GM23338 (cell line): Measurements from ENCODE around the gene RGP1. TPM values are rescaled to one million over a fixed set of nuclear protein-coding genes. Genes with fewer than 3 reads are reported as not detected.

Experiments used
- ATAC-seq: fragments of 200-7000 bp; cut with Tn5 transposase; 3 replicates; pipeline ENCODE4 v1.9.1; 2020
- DNase-seq: peaks from one replicate; pipeline ENCODE4 v3.0.0-alpha.2; 2015; ENCODE audit warnings: low spot score
- H2AFZ ChIP-seq: fragments of 200-600 bp; sonication (generic); 2 replicates; pipeline ENCODE4 v1.8.0; 2016; ENCODE audit warnings: antibody characterized with exemption, mild to moderate bottlenecking, moderate library complexity
- H3F3A ChIP-seq: fragments of 200-600 bp; sonication (generic); replicated peaks from 2 replicates; pipeline ENCODE4 v1.8.0; 2017; ENCODE audit warnings: antibody characterized with exemption, mixed run types, low read depth
- H3K27ac ChIP-seq: fragments of 200-600 bp; sonication (generic); 2 replicates; pipeline ENCODE4 v1.6.1; 2016; ENCODE audit warnings: low read depth
- H3K27me3 ChIP-seq: fragments of 200-600 bp; sonication (generic); 2 replicates; pipeline ENCODE4 v1.8.0; 2016; ENCODE audit warnings: mild to moderate bottlenecking, mixed run types, moderate library complexity; ENCODE audit not compliant: insufficient read depth
- H3K36me3 ChIP-seq: fragments of 200-600 bp; sonication (generic); 2 replicates; pipeline ENCODE4 v1.8.0; 2016; ENCODE audit warnings: mild to moderate bottlenecking; ENCODE audit not compliant: insufficient read depth
- H3K4me1 ChIP-seq: fragments of 200-600 bp; sonication (generic); 2 replicates; pipeline ENCODE4 v1.8.0; 2016; ENCODE audit warnings: mild to moderate bottlenecking, moderate library complexity; ENCODE audit not compliant: insufficient read depth
- H3K4me2 ChIP-seq: fragments of 200-600 bp; sonication (generic); 2 replicates; pipeline ENCODE4 v1.7.1; 2017; ENCODE audit warnings: mixed run types
- H3K4me3 ChIP-seq: fragments of 200-600 bp; sonication (generic); 2 replicates; pipeline ENCODE4 v1.6.1; 2016; ENCODE audit warnings: mixed run types
- H3K79me2 ChIP-seq: fragments of 200-600 bp; sonication (generic); replicated peaks from 2 replicates; pipeline ENCODE4 v1.8.0; 2017; ENCODE audit warnings: mild to moderate bottlenecking; ENCODE audit not compliant: insufficient read depth
- H3K9me2 ChIP-seq: fragments of 200-600 bp; sonication (generic); 2 replicates; pipeline ENCODE4 v1.8.0; 2017; ENCODE audit not compliant: insufficient read depth
- H4K20me1 ChIP-seq: fragments of 200-600 bp; sonication (generic); replicated peaks from 2 replicates; pipeline ENCODE4 v1.8.0; 2017; ENCODE audit warnings: mild to moderate bottlenecking; ENCODE audit not compliant: insufficient read depth
- H3K27ac Mint-ChIP-seq: 2 replicates; pipeline ENCODE4 v1.8.0; 2020; ENCODE audit warnings: inconsistent platforms, mild to moderate bottlenecking, moderate library complexity, mixed read lengths
- H3K27me3 Mint-ChIP-seq: 3 replicates; pipeline ENCODE4 v1.8.0; 2022; ENCODE audit warnings: low read depth, mild to moderate bottlenecking, moderate library complexity, mixed read lengths, inconsistent platforms; ENCODE audit not compliant: insufficient read depth, poor library complexity
- H3K36me3 Mint-ChIP-seq: 3 replicates; pipeline ENCODE4 v1.8.0; 2021; ENCODE audit warnings: low read depth, mild to moderate bottlenecking, inconsistent platforms, moderate library complexity, mixed read lengths
- H3K4me1 Mint-ChIP-seq: 3 replicates; pipeline ENCODE4 v1.8.0; 2020; ENCODE audit warnings: mild to moderate bottlenecking, inconsistent platforms, mixed read lengths
- H3K4me3 Mint-ChIP-seq: 3 replicates; pipeline ENCODE4 v1.8.0; 2021; ENCODE audit warnings: moderate library complexity, mild to moderate bottlenecking, inconsistent platforms, mixed read lengths
- H3K9me3 Mint-ChIP-seq: 3 replicates; pipeline ENCODE4 v1.8.0; 2020; ENCODE audit warnings: moderate library complexity, mild to moderate bottlenecking, inconsistent platforms, mixed read lengths
- EZH2phosphoT487 ChIP-seq: fragments of 200-600 bp; sonication (generic); IDR thresholded peaks from one replicate; pipeline ENCODE4 v1.8.1; 2018; ENCODE audit warnings: antibody characterized with exemption; ENCODE audit not compliant: unreplicated experiment
- NANOG ChIP-seq: IDR thresholded peaks from 2 replicates; pipeline ENCODE4 v1.6.1; 2016; ENCODE audit warnings: antibody characterized with exemption, borderline replicate concordance
- polyA plus RNA-seq: library from polyadenylated mRNA; unstranded; fragments of >200 nt; fragmentation: Nextera tagmentation; extraction: Ambion mirVana; gene quantifications from 2 replicates; pipeline ENCODE4 v1.2.1, GENCODE V29; 2016
- total RNA-seq: library from RNA; depleted of rRNA; stranded (reverse); fragments of >200 nt; shearing (Covaris generic); gene quantifications from 2 replicates; pipeline ENCODE4 v1.2.3, GENCODE V29; 2014
- TF ChIP-seq, protein P1 (sequence below): fragments of 250-450 bp; sonication (Bioruptor Pico); IDR thresholded peaks from 2 replicates; pipeline ENCODE4 v1.5.0; 2020; ENCODE audit warnings: mild to moderate bottlenecking, moderate library complexity
- TF ChIP-seq, protein P2 (sequence below): IDR thresholded peaks from one replicate; pipeline ENCODE4 v1.6.1; 2018; ENCODE audit warnings: antibody characterized with exemption; ENCODE audit not compliant: unreplicated experiment
- TF ChIP-seq, protein P3 (sequence below): IDR thresholded peaks from 2 replicates; pipeline ENCODE4 v1.6.1; 2016; ENCODE audit warnings: antibody characterized with exemption

RGP1 gene
- total and polyA plus RNA-seq, 2 experiments from 2014 or later = 2.8 to 16.0 TPM

DNA sequence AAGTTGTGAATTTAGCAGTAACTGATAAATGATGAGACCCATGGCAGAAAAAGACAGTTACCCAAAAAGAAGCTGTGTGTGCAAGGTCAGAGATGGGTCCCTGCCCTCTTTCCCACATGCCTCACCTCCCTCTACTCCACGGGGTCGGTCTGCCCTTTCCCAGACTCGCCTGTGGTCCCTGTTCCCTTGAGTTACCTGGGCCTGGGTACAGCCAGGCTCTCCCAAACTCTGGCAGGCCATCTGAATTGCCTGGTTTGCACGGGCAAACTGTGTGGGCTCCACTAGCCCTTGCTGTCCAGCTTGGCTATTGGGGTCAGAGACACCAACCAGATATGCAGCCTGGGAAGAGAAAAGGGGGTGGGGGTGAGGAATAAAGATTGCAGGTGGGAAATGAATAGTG is 40.9 kb upstream of the RGP1 start:
- no peak overlapping the region for H3K27ac Mint-ChIP-seq
- no peak for ATAC-seq
- TF ChIP-seq, protein P1, sequence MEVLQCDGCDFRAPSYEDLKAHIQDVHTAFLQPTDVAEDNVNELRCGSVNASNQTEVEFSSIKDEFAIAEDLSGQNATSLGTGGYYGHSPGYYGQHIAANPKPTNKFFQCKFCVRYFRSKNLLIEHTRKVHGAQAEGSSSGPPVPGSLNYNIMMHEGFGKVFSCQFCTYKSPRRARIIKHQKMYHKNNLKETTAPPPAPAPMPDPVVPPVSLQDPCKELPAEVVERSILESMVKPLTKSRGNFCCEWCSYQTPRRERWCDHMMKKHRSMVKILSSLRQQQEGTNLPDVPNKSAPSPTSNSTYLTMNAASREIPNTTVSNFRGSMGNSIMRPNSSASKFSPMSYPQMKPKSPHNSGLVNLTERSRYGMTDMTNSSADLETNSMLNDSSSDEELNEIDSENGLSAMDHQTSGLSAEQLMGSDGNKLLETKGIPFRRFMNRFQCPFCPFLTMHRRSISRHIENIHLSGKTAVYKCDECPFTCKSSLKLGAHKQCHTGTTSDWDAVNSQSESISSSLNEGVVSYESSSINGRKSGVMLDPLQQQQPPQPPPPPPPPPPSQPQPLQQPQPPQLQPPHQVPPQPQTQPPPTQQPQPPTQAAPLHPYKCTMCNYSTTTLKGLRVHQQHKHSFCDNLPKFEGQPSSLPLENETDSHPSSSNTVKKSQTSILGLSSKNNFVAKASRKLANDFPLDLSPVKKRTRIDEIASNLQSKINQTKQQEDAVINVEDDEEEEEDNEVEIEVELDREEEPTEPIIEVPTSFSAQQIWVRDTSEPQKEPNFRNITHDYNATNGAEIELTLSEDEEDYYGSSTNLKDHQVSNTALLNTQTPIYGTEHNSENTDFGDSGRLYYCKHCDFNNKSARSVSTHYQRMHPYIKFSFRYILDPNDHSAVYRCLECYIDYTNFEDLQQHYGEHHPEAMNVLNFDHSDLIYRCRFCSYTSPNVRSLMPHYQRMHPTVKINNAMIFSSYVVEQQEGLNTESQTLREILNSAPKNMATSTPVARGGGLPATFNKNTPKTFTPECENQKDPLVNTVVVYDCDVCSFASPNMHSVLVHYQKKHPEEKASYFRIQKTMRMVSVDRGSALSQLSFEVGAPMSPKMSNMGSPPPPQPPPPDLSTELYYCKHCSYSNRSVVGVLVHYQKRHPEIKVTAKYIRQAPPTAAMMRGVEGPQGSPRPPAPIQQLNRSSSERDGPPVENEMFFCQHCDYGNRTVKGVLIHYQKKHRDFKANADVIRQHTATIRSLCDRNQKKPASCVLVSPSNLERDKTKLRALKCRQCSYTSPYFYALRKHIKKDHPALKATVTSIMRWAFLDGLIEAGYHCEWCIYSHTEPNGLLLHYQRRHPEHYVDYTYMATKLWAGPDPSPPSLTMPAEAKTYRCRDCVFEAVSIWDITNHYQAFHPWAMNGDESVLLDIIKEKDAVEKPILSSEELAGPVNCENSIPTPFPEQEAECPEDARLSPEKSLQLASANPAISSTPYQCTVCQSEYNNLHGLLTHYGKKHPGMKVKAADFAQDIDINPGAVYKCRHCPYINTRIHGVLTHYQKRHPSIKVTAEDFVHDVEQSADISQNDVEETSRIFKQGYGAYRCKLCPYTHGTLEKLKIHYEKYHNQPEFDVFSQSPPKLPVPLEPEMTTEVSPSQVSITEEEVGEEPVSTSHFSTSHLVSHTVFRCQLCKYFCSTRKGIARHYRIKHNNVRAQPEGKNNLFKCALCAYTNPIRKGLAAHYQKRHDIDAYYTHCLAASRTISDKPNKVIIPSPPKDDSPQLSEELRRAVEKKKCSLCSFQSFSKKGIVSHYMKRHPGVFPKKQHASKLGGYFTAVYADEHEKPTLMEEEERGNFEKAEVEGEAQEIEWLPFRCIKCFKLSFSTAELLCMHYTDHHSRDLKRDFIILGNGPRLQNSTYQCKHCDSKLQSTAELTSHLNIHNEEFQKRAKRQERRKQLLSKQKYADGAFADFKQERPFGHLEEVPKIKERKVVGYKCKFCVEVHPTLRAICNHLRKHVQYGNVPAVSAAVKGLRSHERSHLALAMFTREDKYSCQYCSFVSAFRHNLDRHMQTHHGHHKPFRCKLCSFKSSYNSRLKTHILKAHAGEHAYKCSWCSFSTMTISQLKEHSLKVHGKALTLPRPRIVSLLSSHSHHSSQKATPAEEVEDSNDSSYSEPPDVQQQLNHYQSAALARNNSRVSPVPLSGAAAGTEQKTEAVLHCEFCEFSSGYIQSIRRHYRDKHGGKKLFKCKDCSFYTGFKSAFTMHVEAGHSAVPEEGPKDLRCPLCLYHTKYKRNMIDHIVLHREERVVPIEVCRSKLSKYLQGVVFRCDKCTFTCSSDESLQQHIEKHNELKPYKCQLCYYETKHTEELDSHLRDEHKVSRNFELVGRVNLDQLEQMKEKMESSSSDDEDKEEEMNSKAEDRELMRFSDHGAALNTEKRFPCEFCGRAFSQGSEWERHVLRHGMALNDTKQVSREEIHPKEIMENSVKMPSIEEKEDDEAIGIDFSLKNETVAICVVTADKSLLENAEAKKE (CRISPR knock-in tag) = no peak
- TF ChIP-seq, protein P2, sequence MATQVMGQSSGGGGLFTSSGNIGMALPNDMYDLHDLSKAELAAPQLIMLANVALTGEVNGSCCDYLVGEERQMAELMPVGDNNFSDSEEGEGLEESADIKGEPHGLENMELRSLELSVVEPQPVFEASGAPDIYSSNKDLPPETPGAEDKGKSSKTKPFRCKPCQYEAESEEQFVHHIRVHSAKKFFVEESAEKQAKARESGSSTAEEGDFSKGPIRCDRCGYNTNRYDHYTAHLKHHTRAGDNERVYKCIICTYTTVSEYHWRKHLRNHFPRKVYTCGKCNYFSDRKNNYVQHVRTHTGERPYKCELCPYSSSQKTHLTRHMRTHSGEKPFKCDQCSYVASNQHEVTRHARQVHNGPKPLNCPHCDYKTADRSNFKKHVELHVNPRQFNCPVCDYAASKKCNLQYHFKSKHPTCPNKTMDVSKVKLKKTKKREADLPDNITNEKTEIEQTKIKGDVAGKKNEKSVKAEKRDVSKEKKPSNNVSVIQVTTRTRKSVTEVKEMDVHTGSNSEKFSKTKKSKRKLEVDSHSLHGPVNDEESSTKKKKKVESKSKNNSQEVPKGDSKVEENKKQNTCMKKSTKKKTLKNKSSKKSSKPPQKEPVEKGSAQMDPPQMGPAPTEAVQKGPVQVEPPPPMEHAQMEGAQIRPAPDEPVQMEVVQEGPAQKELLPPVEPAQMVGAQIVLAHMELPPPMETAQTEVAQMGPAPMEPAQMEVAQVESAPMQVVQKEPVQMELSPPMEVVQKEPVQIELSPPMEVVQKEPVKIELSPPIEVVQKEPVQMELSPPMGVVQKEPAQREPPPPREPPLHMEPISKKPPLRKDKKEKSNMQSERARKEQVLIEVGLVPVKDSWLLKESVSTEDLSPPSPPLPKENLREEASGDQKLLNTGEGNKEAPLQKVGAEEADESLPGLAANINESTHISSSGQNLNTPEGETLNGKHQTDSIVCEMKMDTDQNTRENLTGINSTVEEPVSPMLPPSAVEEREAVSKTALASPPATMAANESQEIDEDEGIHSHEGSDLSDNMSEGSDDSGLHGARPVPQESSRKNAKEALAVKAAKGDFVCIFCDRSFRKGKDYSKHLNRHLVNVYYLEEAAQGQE = no peak
- TF ChIP-seq NANOG (no peak), EZH2phosphoT487 (no peak)
- TF ChIP-seq, protein P3, sequence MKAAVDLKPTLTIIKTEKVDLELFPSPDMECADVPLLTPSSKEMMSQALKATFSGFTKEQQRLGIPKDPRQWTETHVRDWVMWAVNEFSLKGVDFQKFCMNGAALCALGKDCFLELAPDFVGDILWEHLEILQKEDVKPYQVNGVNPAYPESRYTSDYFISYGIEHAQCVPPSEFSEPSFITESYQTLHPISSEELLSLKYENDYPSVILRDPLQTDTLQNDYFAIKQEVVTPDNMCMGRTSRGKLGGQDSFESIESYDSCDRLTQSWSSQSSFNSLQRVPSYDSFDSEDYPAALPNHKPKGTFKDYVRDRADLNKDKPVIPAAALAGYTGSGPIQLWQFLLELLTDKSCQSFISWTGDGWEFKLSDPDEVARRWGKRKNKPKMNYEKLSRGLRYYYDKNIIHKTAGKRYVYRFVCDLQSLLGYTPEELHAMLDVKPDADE = no peak
- no peak overlapping the region; the same call in 2 of the 3 replicates for H3K4me3 Mint-ChIP-seq
- H3K4me1 ChIP-seq = no peaks in the 10 kb centered on the region
- 0 out of 2 replicates have a peak, but pooled peaks cover 2% of the 10 kb centered on the region for H3F3A ChIP-seq
- no peak for DNase-seq
- H3K27me3 ChIP-seq = no peaks in the 10 kb centered on the region
- H3K27me3 Mint-ChIP-seq = peaks cover 7% of the 10 kb centered on the region
- H2AFZ ChIP-seq = no peak overlapping the region
- peaks cover 28% of the 10 kb centered on the region for H3K36me3 ChIP-seq
- H3K4me1 Mint-ChIP-seq = no peaks in the 10 kb centered on the region
- no peaks in the 10 kb centered on the region for H3K79me2 ChIP-seq
- peaks cover 2% of the 10 kb centered on the region for H4K20me1 ChIP-seq
- peaks cover 63% of the 10 kb centered on the region for H3K36me3 Mint-ChIP-seq
- H3K27ac ChIP-seq = no peak overlapping the region
- H3K4me2 ChIP-seq = no peak overlapping the region
- H3K4me3 ChIP-seq = no peak overlapping the region
- no peaks in the 10 kb centered on the region for H3K9me2 ChIP-seq
- H3K9me3 Mint-ChIP-seq = no peaks in the 10 kb centered on the region
